ENCODE data around the gene MDGA2.
"Not testable (repeated sequence)": the region's sequence is repeated elsewhere in the genome, so short reads cannot be mapped to it uniquely, and the experiment has no call there.

MDGA2 gene

GRCh38 chr14:47191700-47192099 is 483.7 kb downstream of the MDGA2 start:
- H3K27ac ChIP-seq: no peak overlapping the region
- no peak overlapping the region for H3K9ac ChIP-seq
- H3K36me3 ChIP-seq (ENCODE audit: insufficient read depth): no peaks in the 10 kb centered on the region
- no peak overlapping the region for H3K4me3 ChIP-seq (IDR thresholded peaks at IDR 0.05; ENCODE audit: insufficient read depth, low read depth, low read length)
- H2AFZ ChIP-seq (ENCODE audit: low read depth): no peak overlapping the region
- H3K79me2 ChIP-seq (ENCODE audit: insufficient read depth, low read depth): no peaks in the 10 kb centered on the region
- TF ChIP-seq, protein P1, sequence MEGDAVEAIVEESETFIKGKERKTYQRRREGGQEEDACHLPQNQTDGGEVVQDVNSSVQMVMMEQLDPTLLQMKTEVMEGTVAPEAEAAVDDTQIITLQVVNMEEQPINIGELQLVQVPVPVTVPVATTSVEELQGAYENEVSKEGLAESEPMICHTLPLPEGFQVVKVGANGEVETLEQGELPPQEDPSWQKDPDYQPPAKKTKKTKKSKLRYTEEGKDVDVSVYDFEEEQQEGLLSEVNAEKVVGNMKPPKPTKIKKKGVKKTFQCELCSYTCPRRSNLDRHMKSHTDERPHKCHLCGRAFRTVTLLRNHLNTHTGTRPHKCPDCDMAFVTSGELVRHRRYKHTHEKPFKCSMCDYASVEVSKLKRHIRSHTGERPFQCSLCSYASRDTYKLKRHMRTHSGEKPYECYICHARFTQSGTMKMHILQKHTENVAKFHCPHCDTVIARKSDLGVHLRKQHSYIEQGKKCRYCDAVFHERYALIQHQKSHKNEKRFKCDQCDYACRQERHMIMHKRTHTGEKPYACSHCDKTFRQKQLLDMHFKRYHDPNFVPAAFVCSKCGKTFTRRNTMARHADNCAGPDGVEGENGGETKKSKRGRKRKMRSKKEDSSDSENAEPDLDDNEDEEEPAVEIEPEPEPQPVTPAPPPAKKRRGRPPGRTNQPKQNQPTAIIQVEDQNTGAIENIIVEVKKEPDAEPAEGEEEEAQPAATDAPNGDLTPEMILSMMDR (conservative IDR thresholded peaks at IDR 0.05; ENCODE audit: low read depth, low read length): no peak
- H3K27me3 ChIP-seq (ENCODE audit: insufficient read depth, low read depth): no peaks in the 10 kb centered on the region
- H4K20me1 ChIP-seq (ENCODE audit: insufficient read depth): no peaks in the 10 kb centered on the region
- no peaks in the 10 kb centered on the region for H3K4me1 ChIP-seq (ENCODE audit: low read depth, poor library complexity, severe bottlenecking)
- no peak overlapping the region for H3K4me2 ChIP-seq

- Histone ChIP-seq H3K79me2 (ENCODE audit: insufficient read depth, low read depth) (no peaks in the 10 kb centered on the region), H3K4me1 (ENCODE audit: low read depth, poor library complexity, severe bottlenecking) (no peaks in the 10 kb centered on the region), H3K9ac (no peak overlapping the region), H3K27me3 (ENCODE audit: insufficient read depth, low read depth) (no peaks in the 10 kb centered on the region), H4K20me1 (ENCODE audit: insufficient read depth) (no peaks in the 10 kb centered on the region), H3K27ac (no peak overlapping the region), H2AFZ (ENCODE audit: low read depth) (no peak overlapping the region), H3K36me3 (ENCODE audit: insufficient read depth) (no peaks in the 10 kb centered on the region), H3K4me2 (no peak overlapping the region), H3K4me3 (IDR thresholded peaks at IDR 0.05; ENCODE audit: insufficient read depth, low read depth, low read length) (no peak overlapping the region)
- TF ChIP-seq, protein P1 (conservative IDR thresholded peaks at IDR 0.05; ENCODE audit: low read depth, low read length): no peak
Observed at GRCh38 chr14:47189911-47190484, 485.4 kb downstream of the MDGA2 start.

GRCh38 chr14:47186486-47186885 is 488.9 kb downstream of the MDGA2 start:
- no peak overlapping the region for H3K4me2 ChIP-seq
- TF ChIP-seq, protein P1 (conservative IDR thresholded peaks at IDR 0.05; ENCODE audit: low read depth, low read length): no peak
- no peak overlapping the region for H3K27ac ChIP-seq
- no peak overlapping the region for H2AFZ ChIP-seq (ENCODE audit: low read depth)
- no peak overlapping the region for H3K9ac ChIP-seq
- H3K4me3 ChIP-seq (IDR thresholded peaks at IDR 0.05; ENCODE audit: insufficient read depth, low read depth, low read length): no peak overlapping the region
- H4K20me1 ChIP-seq (ENCODE audit: insufficient read depth): no peaks in the 10 kb centered on the region
- H3K79me2 ChIP-seq (ENCODE audit: insufficient read depth, low read depth): no peaks in the 10 kb centered on the region
- no peaks in the 10 kb centered on the region for H3K36me3 ChIP-seq (ENCODE audit: insufficient read depth)
- no peaks in the 10 kb centered on the region for H3K27me3 ChIP-seq (ENCODE audit: insufficient read depth, low read depth)
- H3K4me1 ChIP-seq (ENCODE audit: low read depth, poor library complexity, severe bottlenecking): no peaks in the 10 kb centered on the region

DNA sequence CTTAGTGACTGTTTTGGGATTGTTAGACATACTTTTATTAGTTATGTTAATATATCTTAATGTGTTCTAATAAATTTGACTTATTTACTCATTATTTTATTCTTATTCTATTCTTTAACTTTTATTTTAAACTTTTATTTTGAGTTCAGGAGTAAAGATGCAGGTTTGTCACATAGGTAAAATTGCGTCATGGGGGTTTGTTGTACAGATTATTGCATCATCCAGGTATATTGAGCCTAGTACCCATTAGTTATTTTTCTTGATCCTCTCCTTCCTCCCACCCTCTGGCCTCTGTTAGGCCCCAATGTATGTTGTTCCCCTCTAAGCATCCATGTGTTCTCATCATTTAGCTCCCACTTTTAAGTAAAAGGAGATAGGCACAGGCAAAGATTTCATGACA is 495.5 kb downstream of the MDGA2 start:
- no peaks in the 10 kb centered on the region for H3K79me2 ChIP-seq (ENCODE audit: insufficient read depth, low read depth)
- no peaks in the 10 kb centered on the region for H3K4me1 ChIP-seq (ENCODE audit: low read depth, poor library complexity, severe bottlenecking)
- H3K27ac ChIP-seq: no peak overlapping the region
- no peak overlapping the region for H3K4me2 ChIP-seq
- H3K9ac ChIP-seq: no peak overlapping the region
- TF ChIP-seq, protein P1 (conservative IDR thresholded peaks at IDR 0.05; ENCODE audit: low read depth, low read length): no peak
- H4K20me1 ChIP-seq (ENCODE audit: insufficient read depth): no peaks in the 10 kb centered on the region
- no peak overlapping the region for H2AFZ ChIP-seq (ENCODE audit: low read depth)
- H3K4me3 ChIP-seq (IDR thresholded peaks at IDR 0.05; ENCODE audit: insufficient read depth, low read depth, low read length): no peak overlapping the region
- H3K36me3 ChIP-seq (ENCODE audit: insufficient read depth): no peaks in the 10 kb centered on the region
- no peaks in the 10 kb centered on the region for H3K27me3 ChIP-seq (ENCODE audit: insufficient read depth, low read depth)

GRCh38 chr14:47171896-47172295 is 503.5 kb downstream of the MDGA2 start:
- H3K4me1 ChIP-seq (ENCODE audit: low read depth, poor library complexity, severe bottlenecking); H3K27ac ChIP-seq; H3K4me2 ChIP-seq; H2AFZ ChIP-seq (ENCODE audit: low read depth); H3K27me3 ChIP-seq (ENCODE audit: insufficient read depth, low read depth); H4K20me1 ChIP-seq (ENCODE audit: insufficient read depth); H3K36me3 ChIP-seq (ENCODE audit: insufficient read depth); H3K9ac ChIP-seq; H3K4me3 ChIP-seq (IDR thresholded peaks at IDR 0.05; ENCODE audit: insufficient read depth, low read depth, low read length); H3K79me2 ChIP-seq (ENCODE audit: insufficient read depth, low read depth): not testable (repeated sequence)

Data from KMS-11 (cell line).